ENCODE results near the gene TMEM179. TPM values are rescaled to one million over a fixed set of nuclear protein-coding genes. Genes with fewer than 3 reads are reported as not detected.
A peak's percentile ranks its signal among the peaks of the same experiment; 100 is the strongest.

Gene TMEM179
- polyA plus RNA-seq, 1 donor from 2014 or later, result 20.3 TPM

DNA sequence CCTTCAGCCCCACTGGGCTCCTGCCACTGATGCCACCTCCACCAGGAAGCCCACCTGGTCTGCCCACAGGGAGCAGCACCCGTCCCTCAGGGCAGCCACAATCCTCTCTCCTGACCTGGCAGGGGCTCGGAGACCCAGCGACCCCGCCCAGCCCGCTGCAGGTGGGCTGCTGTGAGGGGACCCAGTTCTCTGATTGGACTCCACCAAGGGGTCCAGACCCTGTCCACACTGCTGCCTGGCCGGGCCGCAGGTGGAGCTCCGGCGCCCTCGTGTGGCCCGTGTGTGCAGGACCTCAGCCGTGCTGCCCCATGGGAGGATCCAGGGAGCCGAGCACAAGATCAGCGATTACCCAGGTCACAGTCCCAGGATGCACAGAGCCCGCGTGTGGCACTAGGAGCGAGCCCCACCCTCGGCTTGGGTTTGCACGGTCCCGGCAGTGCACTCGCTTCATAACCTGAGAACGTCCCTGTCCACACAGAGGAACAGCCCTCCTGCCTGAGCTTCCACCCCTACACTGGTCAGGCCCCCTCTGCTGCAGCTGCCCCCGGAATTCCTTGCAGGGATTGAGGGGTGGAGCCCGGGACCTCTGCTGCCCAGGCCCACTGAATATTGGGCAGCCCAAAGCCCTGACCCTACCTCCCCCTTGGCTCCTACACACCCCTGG is 35.4 kb upstream of the TMEM179 start:
- Histone ChIP-seq H2AFZ (ENCODE audit: low read depth, low read length) (no peak overlapping the region), H3K79me2 (replicated peaks; ENCODE audit: insufficient read depth, low read length) (no peaks in the 10 kb centered on the region), H3K9ac (ENCODE audit: low read length) (no peak overlapping the region), H3K36me3 (ENCODE audit: insufficient read depth, low read length) (no peaks in the 10 kb centered on the region), H3K4me2 (ENCODE audit: low read length) (no peak overlapping the region), H3K27me3 (ENCODE audit: insufficient read depth, low read depth, low read length) (no peaks in the 10 kb centered on the region), H4K20me1 (ENCODE audit: insufficient read depth) (no peaks in the 10 kb centered on the region), H3K4me3 (ENCODE audit: low read length) (no peak overlapping the region), H3K9me2 (ENCODE audit: insufficient read depth, low read length) (no peaks in the 10 kb centered on the region), H3K9me3 (ENCODE audit: low read length) (no peaks in the 10 kb centered on the region), H3K27ac (ENCODE audit: low read length) (no peak overlapping the region), H3F3A (ENCODE audit: insufficient read depth, low read length, poor library complexity, severe bottlenecking) (no peaks in the 10 kb centered on the region)
- TF ChIP-seq, protein P1, sequence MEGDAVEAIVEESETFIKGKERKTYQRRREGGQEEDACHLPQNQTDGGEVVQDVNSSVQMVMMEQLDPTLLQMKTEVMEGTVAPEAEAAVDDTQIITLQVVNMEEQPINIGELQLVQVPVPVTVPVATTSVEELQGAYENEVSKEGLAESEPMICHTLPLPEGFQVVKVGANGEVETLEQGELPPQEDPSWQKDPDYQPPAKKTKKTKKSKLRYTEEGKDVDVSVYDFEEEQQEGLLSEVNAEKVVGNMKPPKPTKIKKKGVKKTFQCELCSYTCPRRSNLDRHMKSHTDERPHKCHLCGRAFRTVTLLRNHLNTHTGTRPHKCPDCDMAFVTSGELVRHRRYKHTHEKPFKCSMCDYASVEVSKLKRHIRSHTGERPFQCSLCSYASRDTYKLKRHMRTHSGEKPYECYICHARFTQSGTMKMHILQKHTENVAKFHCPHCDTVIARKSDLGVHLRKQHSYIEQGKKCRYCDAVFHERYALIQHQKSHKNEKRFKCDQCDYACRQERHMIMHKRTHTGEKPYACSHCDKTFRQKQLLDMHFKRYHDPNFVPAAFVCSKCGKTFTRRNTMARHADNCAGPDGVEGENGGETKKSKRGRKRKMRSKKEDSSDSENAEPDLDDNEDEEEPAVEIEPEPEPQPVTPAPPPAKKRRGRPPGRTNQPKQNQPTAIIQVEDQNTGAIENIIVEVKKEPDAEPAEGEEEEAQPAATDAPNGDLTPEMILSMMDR (IDR thresholded peaks at IDR 0.05; ENCODE audit: poor library complexity, severe bottlenecking), result peak; percentile 90
- TF ChIP-seq SMC3 (conservative IDR thresholded peaks at IDR 0.05; ENCODE audit: poor library complexity), result peak; percentile 89
- peak; percentile 90 for TF ChIP-seq RAD21 (conservative IDR thresholded peaks at IDR 0.05)
- TF ChIP-seq POLR2AphosphoS5 (IDR thresholded peaks at IDR 0.05), result no peak

DNA sequence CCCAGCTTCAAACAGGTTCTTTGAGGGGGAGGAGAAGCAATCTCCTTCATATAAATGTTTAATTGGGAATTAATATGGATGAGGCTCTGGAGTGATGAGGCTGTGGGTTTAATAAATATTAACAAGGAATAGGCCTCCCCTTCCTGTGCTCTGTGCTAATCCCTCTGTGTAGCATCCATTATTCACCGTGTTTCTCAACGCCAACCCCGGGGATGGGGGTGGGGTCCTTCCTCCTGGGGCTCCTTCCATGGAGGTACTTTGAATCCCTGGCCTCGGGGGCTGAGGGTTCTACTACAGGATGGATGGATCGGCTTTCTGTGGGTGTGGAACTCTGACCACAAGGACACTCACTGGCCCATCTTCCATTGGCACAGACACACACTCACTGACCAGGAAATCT is 34.9 kb upstream of the TMEM179 start:
- Histone ChIP-seq H3K27me3 (ENCODE audit: insufficient read depth, low read depth, low read length) (no peaks in the 10 kb centered on the region), H2AFZ (ENCODE audit: low read depth, low read length) (no peak overlapping the region), H4K20me1 (ENCODE audit: insufficient read depth) (no peaks in the 10 kb centered on the region), H3K9me3 (ENCODE audit: low read length) (no peaks in the 10 kb centered on the region), H3K27ac (ENCODE audit: low read length) (no peak overlapping the region), H3K4me2 (ENCODE audit: low read length) (no peak overlapping the region), H3K36me3 (ENCODE audit: insufficient read depth, low read length) (no peaks in the 10 kb centered on the region), H3K9ac (ENCODE audit: low read length) (no peak overlapping the region), H3K9me2 (ENCODE audit: insufficient read depth, low read length) (no peaks in the 10 kb centered on the region), H3F3A (ENCODE audit: insufficient read depth, low read length, poor library complexity, severe bottlenecking) (no peaks in the 10 kb centered on the region), H3K4me3 (ENCODE audit: low read length) (no peak overlapping the region), H3K79me2 (replicated peaks; ENCODE audit: insufficient read depth, low read length) (no peaks in the 10 kb centered on the region)
- TF ChIP-seq EP300 (conservative IDR thresholded peaks at IDR 0.05; ENCODE audit: poor library complexity, severe bottlenecking) (no peak), MXI1 (conservative IDR thresholded peaks at IDR 0.05; ENCODE audit: poor library complexity, severe bottlenecking) (no peak), RAD21 (conservative IDR thresholded peaks at IDR 0.05) (no peak), TAF1 (IDR thresholded peaks at IDR 0.05; ENCODE audit: low read depth) (no peak), POLR2AphosphoS5 (IDR thresholded peaks at IDR 0.05) (no peak), SMC3 (conservative IDR thresholded peaks at IDR 0.05; ENCODE audit: poor library complexity) (no peak), EZH2 (IDR thresholded peaks at IDR 0.05; ENCODE audit: borderline replicate concordance, insufficient read depth, low read length, poor library complexity, severe bottlenecking) (no peak)
- TF ChIP-seq, protein P1 (IDR thresholded peaks at IDR 0.05; ENCODE audit: poor library complexity, severe bottlenecking), result no peak
- TF ChIP-seq, protein P2, sequence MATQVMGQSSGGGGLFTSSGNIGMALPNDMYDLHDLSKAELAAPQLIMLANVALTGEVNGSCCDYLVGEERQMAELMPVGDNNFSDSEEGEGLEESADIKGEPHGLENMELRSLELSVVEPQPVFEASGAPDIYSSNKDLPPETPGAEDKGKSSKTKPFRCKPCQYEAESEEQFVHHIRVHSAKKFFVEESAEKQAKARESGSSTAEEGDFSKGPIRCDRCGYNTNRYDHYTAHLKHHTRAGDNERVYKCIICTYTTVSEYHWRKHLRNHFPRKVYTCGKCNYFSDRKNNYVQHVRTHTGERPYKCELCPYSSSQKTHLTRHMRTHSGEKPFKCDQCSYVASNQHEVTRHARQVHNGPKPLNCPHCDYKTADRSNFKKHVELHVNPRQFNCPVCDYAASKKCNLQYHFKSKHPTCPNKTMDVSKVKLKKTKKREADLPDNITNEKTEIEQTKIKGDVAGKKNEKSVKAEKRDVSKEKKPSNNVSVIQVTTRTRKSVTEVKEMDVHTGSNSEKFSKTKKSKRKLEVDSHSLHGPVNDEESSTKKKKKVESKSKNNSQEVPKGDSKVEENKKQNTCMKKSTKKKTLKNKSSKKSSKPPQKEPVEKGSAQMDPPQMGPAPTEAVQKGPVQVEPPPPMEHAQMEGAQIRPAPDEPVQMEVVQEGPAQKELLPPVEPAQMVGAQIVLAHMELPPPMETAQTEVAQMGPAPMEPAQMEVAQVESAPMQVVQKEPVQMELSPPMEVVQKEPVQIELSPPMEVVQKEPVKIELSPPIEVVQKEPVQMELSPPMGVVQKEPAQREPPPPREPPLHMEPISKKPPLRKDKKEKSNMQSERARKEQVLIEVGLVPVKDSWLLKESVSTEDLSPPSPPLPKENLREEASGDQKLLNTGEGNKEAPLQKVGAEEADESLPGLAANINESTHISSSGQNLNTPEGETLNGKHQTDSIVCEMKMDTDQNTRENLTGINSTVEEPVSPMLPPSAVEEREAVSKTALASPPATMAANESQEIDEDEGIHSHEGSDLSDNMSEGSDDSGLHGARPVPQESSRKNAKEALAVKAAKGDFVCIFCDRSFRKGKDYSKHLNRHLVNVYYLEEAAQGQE (IDR thresholded peaks at IDR 0.05; ENCODE audit: borderline replicate concordance), result no peak

All from neural cell (in vitro differentiated cells).